Breast epithelium (tissue), 3 donors: ENCODE measurements around the gene SLC16A9.
"Not testable (repeated sequence)": the region's sequence is repeated elsewhere in the genome, so short reads cannot be mapped to it uniquely, and the experiment has no call there.

Experiments used
- CTCF ChIP-seq, 3 donors: fragments of 450-650 bp; IDR thresholded peaks; one replicate each; pipeline ENCODE4 v1.5.1; 2016 to 2017; ENCODE audit warnings: antibody characterized with exemption in 3 of 3, mild to moderate bottlenecking in 3 of 3, moderate library complexity in 3 of 3
- POLR2A ChIP-seq: fragments of 450-650 bp; IDR thresholded peaks from one replicate; pipeline ENCODE4 v1.6.1; 2016; ENCODE audit warnings: antibody characterized with exemption, mild to moderate bottlenecking, moderate library complexity
- POLR2AphosphoS5 ChIP-seq, 3 donors: sonication (generic); formaldehyde crosslinking; IDR thresholded peaks; one replicate each; pipeline ENCODE4 v1.6.1; 2017; ENCODE audit warnings: antibody characterized with exemption in 3 of 3

- not testable (repeated sequence) for TF ChIP-seq CTCF (IDR thresholded peaks at IDR 0.05); POLR2A; POLR2AphosphoS5 (IDR thresholded peaks at IDR 0.05)
Measured at GRCh38 chr10:59641688-59642087, 68.0 kb downstream of the SLC16A9 start.
